ENCODE results near the gene CALCOCO1.

GRCh38 chr12:53695152-53696145 lies 31.8 kb downstream of the CALCOCO1 start:
- TF ChIP-seq EZH2 (IDR thresholded peaks at IDR 0.05; ENCODE audit: borderline replicate concordance, low read depth, low read length, poor library complexity, severe bottlenecking): no peak
- TF ChIP-seq CTCF (conservative IDR thresholded peaks at IDR 0.05; ENCODE audit: low read depth, low read length): no peak; the same call in 1 of the 2 replicates
